ENCODE measurements around the gene ACIN1.

ACIN1 gene

GRCh38 chr14:23094666-23095195 is at the start of gene ACIN1:
TSS of gene ACIN1 (minus strand) at chr14:23095136. CDS start at chr14:23095112, 24 bp downstream.
- no peak for DNase-seq

DNA sequence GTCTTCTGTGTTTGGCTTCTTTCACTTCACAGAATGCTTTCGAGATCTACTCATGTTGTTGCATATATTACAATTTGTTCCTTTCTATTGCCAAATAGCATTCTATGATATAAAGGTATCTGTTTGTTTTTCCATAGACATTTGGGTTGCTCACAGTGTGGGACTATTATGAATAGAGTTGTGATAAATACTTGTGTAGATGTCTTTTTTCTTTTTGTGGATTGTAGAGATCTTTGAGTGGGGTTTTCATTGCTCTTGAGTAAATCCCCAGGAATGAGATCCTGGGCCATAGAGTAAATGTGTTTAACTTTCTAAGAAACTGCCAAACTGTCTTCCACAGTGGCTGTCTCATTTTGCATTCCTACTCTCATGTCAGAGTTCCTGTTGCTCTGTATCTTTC is 49.0 kb upstream of the ACIN1 start:
- no peak for DNase-seq

DNA sequence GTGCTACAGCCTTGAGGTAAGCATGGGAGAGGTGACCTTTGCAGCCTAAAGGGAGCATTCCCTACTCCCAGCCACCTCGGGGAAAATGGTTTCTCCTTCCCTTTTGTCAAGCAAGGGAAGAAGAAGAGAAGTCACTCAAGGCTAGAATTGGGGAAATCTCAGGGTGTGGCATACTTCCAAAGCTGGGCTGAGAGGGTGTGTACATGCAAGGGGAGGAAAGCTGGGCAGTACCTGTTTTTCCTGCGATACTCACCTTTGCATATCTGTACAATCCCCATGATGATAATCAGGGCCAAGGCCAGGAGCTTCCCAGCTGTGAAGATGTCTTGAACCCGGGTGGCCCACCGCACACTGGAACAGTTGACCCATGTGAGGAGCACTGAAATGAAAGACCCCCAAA is 47.9 kb upstream of the ACIN1 start:
- no peak for DNase-seq

DNA sequence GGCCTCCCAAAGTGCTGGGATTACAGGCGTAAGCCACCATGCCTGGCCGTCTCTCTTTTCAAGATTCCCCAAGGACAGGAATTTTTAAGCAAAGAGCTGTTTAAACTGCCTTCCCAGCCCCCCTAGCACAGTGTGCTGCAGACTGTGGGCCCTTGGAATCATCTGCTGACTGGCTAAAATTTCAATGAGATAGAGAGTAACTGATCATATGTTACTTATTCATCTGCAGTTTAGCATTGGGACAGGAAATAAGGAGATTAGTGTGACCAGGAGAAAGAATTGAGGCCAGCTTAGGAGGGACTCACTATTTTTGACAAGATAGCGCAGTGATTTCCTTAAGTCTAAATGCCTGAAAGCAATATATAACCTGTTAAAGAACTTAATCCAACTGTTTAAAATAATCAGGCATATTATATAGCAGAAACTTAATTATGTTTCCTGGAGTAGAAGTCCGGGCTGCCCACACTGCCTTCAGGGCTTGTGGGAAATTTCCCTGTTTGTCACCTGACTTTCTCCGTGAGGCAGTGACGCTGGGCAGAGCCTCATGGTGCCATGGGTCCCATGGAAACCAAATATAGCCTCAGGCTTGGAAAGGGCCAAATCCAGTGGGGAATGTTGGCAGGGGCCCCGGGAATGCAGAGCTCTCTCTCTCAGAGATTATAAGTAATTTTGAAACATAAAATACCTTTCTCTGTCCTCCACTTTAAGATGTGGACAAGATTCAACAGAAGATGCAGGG is 46.9 kb upstream of the ACIN1 start:
- DNase-seq: no peak

DNA sequence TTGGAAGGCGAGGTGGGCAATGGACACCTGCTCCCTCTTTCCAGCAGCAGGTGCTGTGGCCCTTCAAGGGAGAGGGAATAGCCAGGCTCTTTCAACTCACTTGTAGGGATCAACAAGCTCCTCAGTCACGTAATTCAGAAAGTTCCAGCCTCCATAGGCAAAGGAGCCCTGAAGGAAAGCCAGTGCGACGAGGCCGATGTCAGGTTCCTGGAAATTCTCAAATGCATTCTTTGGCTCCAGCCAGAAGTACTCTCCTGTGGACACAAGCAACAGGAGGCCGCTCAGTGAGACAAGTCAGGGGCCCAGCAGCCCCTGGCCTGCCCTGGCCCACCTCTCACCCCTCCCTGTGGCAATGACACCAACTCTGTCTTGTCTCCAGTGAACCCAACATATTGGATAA is 45.4 kb upstream of the ACIN1 start:
- no peak for DNase-seq

GRCh38 chr14:23139874-23140273 is 44.9 kb upstream of the ACIN1 start:
- DNase-seq: no peak

- DNase-seq: no peak
These were observed 43.0 kb upstream of the ACIN1 start for GRCh38 chr14:23137813-23138535.

DNA sequence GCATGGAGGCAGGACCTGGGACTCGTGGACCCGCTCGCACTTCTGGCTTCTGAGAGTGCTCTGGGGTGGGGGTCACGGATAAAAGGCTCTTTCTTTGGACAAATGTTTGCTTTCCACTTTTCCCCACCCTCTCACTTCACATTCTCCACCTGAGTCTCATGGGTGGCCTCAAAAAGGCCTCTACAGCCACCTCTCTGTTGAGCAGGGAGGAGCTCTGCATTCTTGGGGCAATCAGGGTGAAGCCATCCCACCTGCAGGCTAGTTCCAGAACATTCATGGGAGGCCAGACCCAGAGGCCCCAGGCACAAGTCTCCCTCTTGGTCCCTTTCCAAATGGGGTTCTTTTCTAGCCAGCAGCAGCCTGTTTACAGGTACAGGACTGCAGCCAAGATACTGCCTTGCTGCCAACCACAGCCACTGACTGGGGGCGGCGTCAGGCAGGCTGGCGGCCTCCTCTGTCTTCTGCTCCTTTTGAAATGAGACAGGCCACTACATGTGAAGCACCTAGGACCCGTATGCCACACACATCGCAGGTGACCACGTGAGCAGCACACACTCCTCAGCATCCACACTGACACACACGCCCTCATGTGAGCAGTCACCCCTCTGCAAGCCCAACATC is 42.4 kb upstream of the ACIN1 start:
- DNase-seq: no peak

GRCh38 chr14:23136566-23137133 is 41.7 kb upstream of the ACIN1 start:
- DNase-seq: no peak

- DNase-seq: no peak
These were observed 38.0 kb upstream of the ACIN1 start for GRCh38 chr14:23132970-23133369.

- no peak for DNase-seq
These were observed 36.5 kb upstream of the ACIN1 start for GRCh38 chr14:23131482-23131881.

- DNase-seq: no peak
These were observed 35.9 kb upstream of the ACIN1 start for GRCh38 chr14:23130871-23131270.

GRCh38 chr14:23129759-23130316 is 34.9 kb upstream of the ACIN1 start:
- DNase-seq: no peak

GRCh38 chr14:23128969-23129758 is 34.2 kb upstream of the ACIN1 start:
- no peak for DNase-seq

DNA sequence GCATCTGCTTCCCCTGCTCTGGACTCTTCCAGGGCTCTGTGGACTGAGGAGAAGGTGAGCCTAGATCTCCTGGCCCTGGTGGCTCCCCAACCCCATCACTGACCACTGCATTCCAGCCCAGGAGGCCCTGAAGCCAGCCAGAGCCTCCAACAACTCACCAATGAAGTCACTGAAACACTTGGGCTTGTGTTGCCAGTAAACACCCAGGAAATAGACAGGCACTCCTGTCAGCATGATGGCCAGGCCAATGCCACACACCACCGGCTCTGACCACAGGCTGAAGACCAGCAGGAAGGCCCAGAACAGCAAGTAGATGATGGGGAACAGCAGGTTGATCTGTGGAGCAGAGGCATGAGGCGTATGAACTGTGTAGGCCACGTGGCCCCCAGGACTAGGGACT is 32.9 kb upstream of the ACIN1 start:
- no peak for DNase-seq

DNA sequence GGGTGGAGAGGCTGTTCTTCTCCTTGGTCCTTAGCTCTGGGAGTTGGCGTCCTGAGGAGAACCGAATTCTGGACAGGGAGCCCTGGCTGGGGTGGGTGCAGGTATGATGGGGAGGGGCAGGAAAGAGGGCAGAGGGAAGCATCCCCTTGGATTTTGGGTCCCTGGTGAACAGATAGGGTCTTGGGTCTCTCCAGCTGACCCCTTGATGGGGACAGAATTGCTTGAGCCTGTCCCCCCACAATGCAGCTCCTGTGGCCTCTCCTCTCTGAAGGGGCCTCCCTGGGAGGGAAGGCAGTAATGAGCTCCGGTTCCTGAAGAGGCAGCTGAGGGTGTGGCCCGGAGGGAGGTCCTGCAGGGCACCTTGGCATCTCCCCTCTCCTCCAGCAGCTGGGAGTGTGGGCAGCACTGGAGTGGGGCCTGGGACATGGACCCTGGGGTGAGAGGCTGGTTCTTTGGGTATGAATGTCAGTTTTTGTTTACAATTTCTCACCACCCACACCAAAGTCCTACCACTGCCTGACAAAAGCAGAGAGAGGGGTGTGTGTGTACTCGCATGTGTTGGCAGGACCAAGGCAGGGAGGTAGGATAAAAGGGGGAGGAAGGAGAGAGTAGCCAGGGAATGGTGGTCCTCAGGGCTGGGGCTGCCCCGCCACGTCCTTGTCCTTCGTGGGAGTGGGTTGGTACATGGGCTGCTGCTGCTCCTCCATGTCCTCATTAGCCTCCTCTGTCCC is 31.8 kb upstream of the ACIN1 start:
- DNase-seq: no peak

- DNase-seq: no peak
These were observed 31.1 kb upstream of the ACIN1 start for GRCh38 chr14:23125933-23126524.

DNA sequence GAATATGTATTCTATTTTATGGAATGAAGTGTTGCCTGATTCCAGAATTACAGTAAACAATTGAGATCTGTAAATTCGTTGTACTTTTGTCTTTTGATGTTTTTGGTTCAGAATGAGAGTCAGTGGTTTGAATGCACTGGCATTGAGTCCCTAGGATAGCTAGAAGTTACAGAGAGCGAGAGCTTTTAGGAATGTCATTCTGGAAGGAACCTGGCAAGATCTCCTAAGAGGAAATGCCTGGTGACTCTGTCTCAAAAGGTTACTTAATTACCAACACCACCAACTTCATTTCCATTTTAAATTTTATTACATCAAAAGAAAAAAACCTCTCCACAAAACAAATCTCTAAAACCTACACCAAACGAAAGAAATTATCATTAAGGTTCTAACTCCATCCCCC is 30.1 kb upstream of the ACIN1 start:
- no peak for DNase-seq

DNA sequence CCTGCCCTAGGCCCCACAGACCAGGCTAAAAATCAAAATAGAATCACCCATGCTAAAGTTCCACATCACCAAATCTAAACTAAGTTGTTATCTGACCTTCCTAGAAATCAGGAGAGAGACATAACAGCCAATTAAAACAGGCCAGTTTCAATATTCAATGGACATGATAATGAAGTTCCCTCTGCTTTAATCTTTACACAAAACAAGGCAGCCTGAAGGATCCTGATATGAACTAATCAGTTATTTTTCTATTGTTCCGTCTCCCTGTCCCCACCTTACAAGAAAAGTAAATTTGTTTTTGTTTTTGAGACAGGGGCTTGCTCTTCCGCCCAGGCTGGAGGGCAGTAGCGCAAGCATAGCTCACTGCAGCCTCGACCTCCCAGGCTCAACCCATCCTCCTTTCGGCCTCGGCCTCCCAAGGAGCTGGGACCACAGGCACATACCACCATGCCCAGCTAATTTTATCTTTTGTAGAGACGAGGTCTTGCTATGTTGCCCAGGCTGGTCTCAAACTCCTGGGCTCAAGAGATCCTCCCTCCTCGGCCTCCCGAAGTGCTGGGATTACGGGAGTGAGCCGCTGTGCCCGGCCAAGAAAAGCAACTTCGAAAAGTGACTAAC is 29.5 kb upstream of the ACIN1 start:
- no peak for DNase-seq

GRCh38 chr14:23123419-23123818 is 28.5 kb upstream of the ACIN1 start:
- DNase-seq: no peak

DNA sequence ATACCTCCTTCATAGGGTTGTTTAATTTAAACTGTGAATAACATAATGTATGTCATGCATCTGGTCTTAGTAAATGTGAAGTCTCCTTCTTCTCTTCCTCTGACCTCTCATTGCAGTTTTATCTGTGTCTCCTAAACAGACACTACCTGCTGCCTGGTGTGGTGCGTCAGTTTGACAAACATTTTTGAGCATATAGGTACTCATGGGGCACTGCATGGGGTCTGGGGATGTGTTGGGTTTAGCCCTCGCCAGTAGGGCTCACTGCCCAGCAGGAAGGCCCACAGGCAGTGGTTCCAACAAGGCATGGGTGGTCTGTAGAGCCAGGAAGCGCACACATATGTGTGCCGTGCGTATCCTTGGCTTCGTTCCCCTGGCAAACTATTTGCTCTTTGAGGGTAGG is 27.1 kb upstream of the ACIN1 start:
- no peak for DNase-seq

Measured in kidney glomerular epithelial cell (primary cell).